Hepatocyte (in vitro differentiated cells): Measurements from ENCODE around the gene NADK2.

Experiments used
- EZH2 ChIP-seq: fragments of 200-600 bp; sonication (generic); IDR thresholded peaks from 2 replicates; pipeline ENCODE4 v1.6.1; 2016; ENCODE audit warnings: antibody characterized with exemption, mild to moderate bottlenecking, borderline replicate concordance
- EZH2phosphoT487 ChIP-seq: fragments of 200-600 bp; sonication (generic); IDR thresholded peaks from one replicate; pipeline ENCODE4 v1.6.1; 2018; ENCODE audit warnings: antibody characterized with exemption, mild to moderate bottlenecking, low read depth, moderate library complexity; ENCODE audit not compliant: unreplicated experiment, severe bottlenecking
- TF ChIP-seq, protein P1 (sequence below): fragments of 200-600 bp; sonication (generic); IDR thresholded peaks from 2 replicates; pipeline ENCODE4 v1.5.1; 2016; ENCODE audit warnings: antibody characterized with exemption, mild to moderate bottlenecking; ENCODE audit not compliant: poor library complexity

DNA sequence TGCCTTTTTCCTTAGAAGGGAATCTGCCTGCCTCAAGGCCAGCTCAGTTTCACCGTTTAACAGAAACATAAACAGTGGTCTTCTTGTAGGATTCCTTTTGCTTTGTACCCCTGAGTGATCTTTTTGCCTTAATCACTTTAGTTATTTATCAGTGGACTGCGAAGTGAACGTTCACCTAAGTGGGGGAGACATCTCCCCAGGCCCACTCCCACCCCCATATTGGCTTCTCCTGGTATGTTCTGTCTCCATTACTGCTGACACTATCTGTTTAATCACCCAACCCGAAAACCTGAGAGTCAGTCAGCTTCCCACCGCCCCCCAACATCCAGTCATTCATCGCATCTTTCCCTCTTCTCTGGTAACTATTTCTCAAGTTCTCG is 88.4 kb downstream of the NADK2 start:
- TF ChIP-seq EZH2: no peak
- TF ChIP-seq, protein P1, sequence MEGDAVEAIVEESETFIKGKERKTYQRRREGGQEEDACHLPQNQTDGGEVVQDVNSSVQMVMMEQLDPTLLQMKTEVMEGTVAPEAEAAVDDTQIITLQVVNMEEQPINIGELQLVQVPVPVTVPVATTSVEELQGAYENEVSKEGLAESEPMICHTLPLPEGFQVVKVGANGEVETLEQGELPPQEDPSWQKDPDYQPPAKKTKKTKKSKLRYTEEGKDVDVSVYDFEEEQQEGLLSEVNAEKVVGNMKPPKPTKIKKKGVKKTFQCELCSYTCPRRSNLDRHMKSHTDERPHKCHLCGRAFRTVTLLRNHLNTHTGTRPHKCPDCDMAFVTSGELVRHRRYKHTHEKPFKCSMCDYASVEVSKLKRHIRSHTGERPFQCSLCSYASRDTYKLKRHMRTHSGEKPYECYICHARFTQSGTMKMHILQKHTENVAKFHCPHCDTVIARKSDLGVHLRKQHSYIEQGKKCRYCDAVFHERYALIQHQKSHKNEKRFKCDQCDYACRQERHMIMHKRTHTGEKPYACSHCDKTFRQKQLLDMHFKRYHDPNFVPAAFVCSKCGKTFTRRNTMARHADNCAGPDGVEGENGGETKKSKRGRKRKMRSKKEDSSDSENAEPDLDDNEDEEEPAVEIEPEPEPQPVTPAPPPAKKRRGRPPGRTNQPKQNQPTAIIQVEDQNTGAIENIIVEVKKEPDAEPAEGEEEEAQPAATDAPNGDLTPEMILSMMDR: no peak
- no peak for TF ChIP-seq EZH2phosphoT487
